NCI-H1436 (cell line): Measurements from ENCODE around the gene EEF2.
"Not testable (repeated sequence)": the region's sequence is repeated elsewhere in the genome, so short reads cannot be mapped to it uniquely, and the experiment has no call there.

Experiments used
- DNase-seq: peaks from one replicate; lab custom pipeline; 2025; lab: John Stamatoyannopoulos, UW

Gene EEF2

GRCh38 chr19:3944018-3944721 lies 41.1 kb downstream of the EEF2 start:
- no peak for DNase-seq

- no peak for DNase-seq
Measured at GRCh38 chr19:3942790-3943409, 42.4 kb downstream of the EEF2 start.

- not testable (repeated sequence) for DNase-seq
Measured at GRCh38 chr19:3938300-3938950, 46.8 kb downstream of the EEF2 start.

GRCh38 chr19:3936506-3937442 lies 48.5 kb downstream of the EEF2 start:
- no peak for DNase-seq

GRCh38 chr19:3932931-3933810 lies 52.1 kb downstream of the EEF2 start, which contains the start of gene NMRK2:
Gene NMRK2 (plus strand): TSS chr19:3933069. CDS start chr19:3933672, 603 bp downstream.
- DNase-seq = peak; percentile 70

- no peak for DNase-seq
Measured at GRCh38 chr19:3931041-3931440, 54.2 kb downstream of the EEF2 start.
